ENCODE results near the gene GLTP. TPM values are rescaled to one million over a fixed set of nuclear protein-coding genes. Genes with fewer than 3 reads are reported as not detected.

The GLTP gene
- total and polyA plus RNA-seq, 2 experiments from 2014 or later, result 28.4 to 33.4 TPM

- Histone ChIP-seq H3K4me3 (no peak overlapping the region), H3K4me2 (no peak overlapping the region), H2AFZ (no peak overlapping the region), H3K9me2 (replicated peaks; ENCODE audit: insufficient read depth) (no peaks in the 10 kb centered on the region), H3K27me3 (no peaks in the 10 kb centered on the region), H3K79me2 (no peaks in the 10 kb centered on the region), H4K20me1 (ENCODE audit: insufficient read depth, poor library complexity, severe bottlenecking) (no peaks in the 10 kb centered on the region), H3K36me3 (replicated peaks; ENCODE audit: insufficient read depth, low read depth) (no peaks in the 10 kb centered on the region), H3K4me1 (ENCODE audit: insufficient read depth) (no peaks in the 10 kb centered on the region), H3K9me3 (ENCODE audit: low read depth) (no peaks in the 10 kb centered on the region), H3K27ac (no peak overlapping the region)
- no peak for TF ChIP-seq EZH2 (IDR thresholded peaks at IDR 0.05; ENCODE audit: borderline replicate concordance)
- TF ChIP-seq EZH2phosphoT487 (IDR thresholded peaks at IDR 0.05; ENCODE audit: low read depth, severe bottlenecking, unreplicated experiment), result no peak
- TF ChIP-seq CTCF (IDR thresholded peaks at IDR 0.05; ENCODE audit: poor library complexity), result no peak
- WGBS (ENCODE audit: low lambda C conversion rate, missing lambda C conversion rate), result 81% methylated on average over 15 of the region's 15 CpGs
- no peak for DNase-seq (ENCODE audit: low spot score)
Observed at GRCh38 chr12:109822951-109823411, 57.4 kb downstream of the GLTP start.

GRCh38 chr12:109822416-109822815 lies 57.9 kb downstream of the GLTP start:
- H3K79me2 ChIP-seq, result no peaks in the 10 kb centered on the region
- H3K4me3 ChIP-seq, result no peak overlapping the region
- no peak for DNase-seq (ENCODE audit: low spot score)
- no peaks in the 10 kb centered on the region for H3K36me3 ChIP-seq (replicated peaks; ENCODE audit: insufficient read depth, low read depth)
- no peaks in the 10 kb centered on the region for H3K9me3 ChIP-seq (ENCODE audit: low read depth)
- TF ChIP-seq CTCF (IDR thresholded peaks at IDR 0.05; ENCODE audit: poor library complexity) (no peak), EZH2phosphoT487 (IDR thresholded peaks at IDR 0.05; ENCODE audit: low read depth, severe bottlenecking, unreplicated experiment) (no peak), EZH2 (IDR thresholded peaks at IDR 0.05; ENCODE audit: borderline replicate concordance) (no peak)
- no peak overlapping the region for H3K27ac ChIP-seq
- H4K20me1 ChIP-seq (ENCODE audit: insufficient read depth, poor library complexity, severe bottlenecking), result no peaks in the 10 kb centered on the region
- H3K4me1 ChIP-seq (ENCODE audit: insufficient read depth), result no peaks in the 10 kb centered on the region
- no peaks in the 10 kb centered on the region for H3K9me2 ChIP-seq (replicated peaks; ENCODE audit: insufficient read depth)
- no peaks in the 10 kb centered on the region for H3K27me3 ChIP-seq
- no peak overlapping the region for H3K4me2 ChIP-seq
- 81% methylated on average over 7 of the region's 7 CpGs for WGBS (ENCODE audit: low lambda C conversion rate, missing lambda C conversion rate)
- H2AFZ ChIP-seq, result no peak overlapping the region

GRCh38 chr12:109821968-109822367 lies 58.4 kb downstream of the GLTP start:
- no peaks in the 10 kb centered on the region for H3K27me3 ChIP-seq
- no peak overlapping the region for H3K4me3 ChIP-seq
- no peak overlapping the region for H3K4me2 ChIP-seq
- DNase-seq (ENCODE audit: low spot score), result no peak
- H2AFZ ChIP-seq, result no peak overlapping the region
- H3K9me2 ChIP-seq (replicated peaks; ENCODE audit: insufficient read depth), result no peaks in the 10 kb centered on the region
- no peaks in the 10 kb centered on the region for H3K9me3 ChIP-seq (ENCODE audit: low read depth)
- H3K79me2 ChIP-seq, result no peaks in the 10 kb centered on the region
- no peak overlapping the region for H3K27ac ChIP-seq
- H3K4me1 ChIP-seq (ENCODE audit: insufficient read depth), result no peaks in the 10 kb centered on the region
- TF ChIP-seq EZH2 (IDR thresholded peaks at IDR 0.05; ENCODE audit: borderline replicate concordance) (no peak), CTCF (IDR thresholded peaks at IDR 0.05; ENCODE audit: poor library complexity) (no peak), EZH2phosphoT487 (IDR thresholded peaks at IDR 0.05; ENCODE audit: low read depth, severe bottlenecking, unreplicated experiment) (no peak)
- no peaks in the 10 kb centered on the region for H3K36me3 ChIP-seq (replicated peaks; ENCODE audit: insufficient read depth, low read depth)
- no peaks in the 10 kb centered on the region for H4K20me1 ChIP-seq (ENCODE audit: insufficient read depth, poor library complexity, severe bottlenecking)
